GM18858 (cell line): ENCODE measurements around the gene SLC9A9.
A peak's percentile ranks its signal among the peaks of the same experiment; 100 is the strongest.
"Not testable (repeated sequence)": the region's sequence is repeated elsewhere in the genome, so short reads cannot be mapped to it uniquely, and the experiment has no call there.

Experiments used
- ATAC-seq: cut with Tn5 transposase; IDR thresholded peaks from one replicate; pipeline ENCODE4 v1.9.1; 2021; ENCODE audit not compliant: unreplicated experiment

The SLC9A9 gene

DNA sequence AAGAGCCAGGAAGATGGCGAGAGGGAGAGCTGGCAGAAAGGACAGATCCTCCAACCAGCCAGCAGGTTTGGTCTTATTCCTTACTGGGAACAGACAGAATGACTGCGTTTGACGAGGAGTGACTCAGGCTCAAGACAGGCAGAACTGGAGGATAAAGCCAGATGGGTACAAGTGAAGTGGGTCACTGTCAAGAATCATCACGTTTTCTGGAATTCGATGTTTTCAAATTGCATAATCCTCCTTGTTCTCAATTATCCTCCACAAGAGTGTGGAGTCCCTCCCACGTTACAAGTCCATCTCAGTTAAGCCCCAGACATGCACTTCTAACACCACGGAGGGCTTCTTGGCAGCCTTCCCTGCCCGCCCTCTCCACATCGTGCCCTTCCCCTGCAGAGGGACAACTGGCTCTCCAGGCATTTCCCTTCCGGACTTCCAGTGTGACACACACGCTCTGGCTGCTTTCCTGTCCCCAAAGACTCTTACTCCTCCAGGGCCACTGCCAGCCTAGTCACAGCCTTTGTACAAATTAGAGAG is 545.6 kb downstream of the SLC9A9 start:
- ATAC-seq, result no peak

GRCh38 chr3:143301031-143301901 is 547.0 kb downstream of the SLC9A9 start:
- ATAC-seq, result no peak

GRCh38 chr3:143298886-143299535 is 549.3 kb downstream of the SLC9A9 start:
- no peak for ATAC-seq

DNA sequence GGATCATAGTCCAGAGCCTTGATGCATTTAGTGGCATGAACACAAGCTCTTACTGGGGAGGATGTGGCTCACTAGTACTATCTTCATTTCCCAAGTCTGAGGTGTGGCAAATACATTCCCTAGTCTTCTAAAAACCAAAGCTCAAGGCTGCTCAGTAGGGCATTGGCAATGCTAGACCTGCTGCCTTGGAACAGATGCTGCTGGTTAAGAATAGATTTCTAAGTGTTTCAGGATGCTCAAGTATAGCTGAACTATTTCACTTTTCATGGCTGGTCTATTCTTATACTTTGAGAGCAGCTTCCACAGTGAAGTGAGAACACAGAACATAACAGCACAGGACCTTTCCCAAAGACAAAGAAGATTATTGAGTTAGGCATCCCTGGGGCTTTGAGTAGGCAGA is 549.9 kb downstream of the SLC9A9 start:
- ATAC-seq, result no peak

- no peak for ATAC-seq
These were observed 552.8 kb downstream of the SLC9A9 start for GRCh38 chr3:143295201-143296080.

DNA sequence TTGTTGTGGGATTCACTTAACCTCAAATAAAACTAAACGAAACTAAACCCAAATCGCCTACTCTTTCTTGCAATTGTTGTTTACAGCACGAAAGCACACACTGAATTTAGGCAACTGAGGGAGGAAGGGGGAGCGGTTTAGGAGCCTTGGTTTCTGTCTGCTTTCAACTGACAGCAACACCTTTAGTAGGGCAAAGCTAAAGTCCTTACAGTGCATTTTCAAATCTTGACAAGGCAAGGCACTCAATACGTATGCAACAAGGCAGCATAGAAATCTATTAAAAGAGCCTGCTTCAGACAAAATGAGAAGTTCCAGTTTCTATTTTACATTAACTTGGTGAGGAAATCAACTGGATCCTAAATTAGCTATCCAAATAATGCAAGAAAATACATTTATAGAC is 554.1 kb downstream of the SLC9A9 start:
- peak; percentile 51 for ATAC-seq

DNA sequence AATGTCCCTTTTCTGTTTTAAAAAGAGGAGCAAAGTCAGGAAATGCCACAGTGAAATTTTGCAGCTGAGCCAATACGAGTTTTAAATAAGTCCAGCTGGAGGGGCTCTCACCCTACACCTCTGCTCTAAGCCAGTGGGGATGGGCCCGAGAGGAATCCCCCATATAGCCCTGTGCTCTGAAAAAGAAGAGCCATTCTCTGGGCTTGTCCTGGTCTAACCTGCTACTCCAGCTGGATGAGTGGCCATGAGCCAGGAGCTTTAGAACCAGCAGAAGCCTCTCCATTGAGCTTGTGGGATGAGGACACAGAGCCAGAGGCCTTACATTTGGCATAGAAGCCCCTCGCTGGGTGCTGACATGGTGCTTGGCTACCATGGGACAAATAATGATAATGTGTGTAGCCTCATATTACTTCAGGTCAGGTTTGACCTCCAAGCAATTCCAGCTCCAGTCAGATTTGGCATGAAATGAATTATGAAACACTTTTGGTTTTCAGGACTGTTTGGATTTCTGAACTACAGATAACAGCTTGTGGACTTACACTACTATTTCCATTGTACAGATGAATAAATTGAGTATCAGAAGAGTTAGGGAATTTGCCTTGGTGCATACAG is 556.3 kb downstream of the SLC9A9 start:
- no peak for ATAC-seq

GRCh38 chr3:143288944-143289343 is 559.3 kb downstream of the SLC9A9 start:
- no peak for ATAC-seq

DNA sequence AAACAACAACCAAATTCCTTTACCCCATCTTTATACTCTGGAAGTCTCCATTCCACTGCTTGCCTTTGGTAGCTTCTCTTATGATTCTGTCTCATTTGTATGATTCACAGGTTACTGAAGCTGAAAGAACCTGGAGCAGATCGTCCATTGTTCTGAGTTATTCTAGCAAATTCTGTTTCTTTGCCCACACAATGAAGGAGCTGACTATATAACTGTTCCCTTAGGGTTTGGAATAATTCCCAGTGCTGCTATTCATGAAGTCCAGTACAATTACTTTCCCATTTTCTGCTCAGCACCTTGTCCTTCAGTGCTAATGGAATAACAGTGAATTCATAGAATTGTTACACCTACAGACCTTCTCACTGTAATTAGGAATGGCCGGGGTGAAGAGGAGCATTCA is 560.9 kb downstream of the SLC9A9 start:
- ATAC-seq, result no peak

DNA sequence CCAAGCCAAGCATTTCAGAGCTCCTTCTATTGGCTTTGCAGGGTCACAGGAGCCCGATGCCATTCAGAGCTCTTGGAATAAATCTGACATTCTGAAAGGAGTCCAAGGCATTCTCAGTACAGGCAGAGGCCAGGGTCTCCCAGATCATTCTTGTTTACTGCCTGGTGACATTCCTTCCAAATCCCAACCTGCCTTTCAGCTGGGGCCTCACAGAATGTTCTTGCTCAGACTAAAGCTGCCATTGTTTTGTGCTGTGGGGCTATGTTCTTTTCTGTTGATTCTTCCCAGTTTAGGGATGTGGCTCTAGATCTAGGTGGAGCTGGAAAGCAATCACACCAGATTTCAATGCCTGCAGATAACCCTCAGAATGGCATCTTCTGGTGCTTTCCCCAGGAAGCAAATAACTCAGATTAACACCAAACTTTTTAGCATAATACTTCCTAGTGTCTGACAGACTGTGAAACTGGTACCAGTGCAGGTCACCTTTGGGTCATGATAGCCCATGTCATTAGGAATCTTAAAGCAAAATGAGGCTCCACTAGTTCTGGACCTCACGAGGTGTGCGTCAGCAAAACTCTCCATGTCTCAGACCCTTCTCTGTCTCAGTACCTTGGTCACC is 561.8 kb downstream of the SLC9A9 start:
- ATAC-seq, result peak; percentile 60

- no peak for ATAC-seq
These were observed 564.7 kb downstream of the SLC9A9 start for GRCh38 chr3:143283432-143284128.

- no peak for ATAC-seq
These were observed 567.3 kb downstream of the SLC9A9 start for GRCh38 chr3:143280984-143281383.

- ATAC-seq, result not testable (repeated sequence)
These were observed 568.7 kb downstream of the SLC9A9 start for GRCh38 chr3:143279567-143279966.

GRCh38 chr3:143278721-143279120 is 569.5 kb downstream of the SLC9A9 start:
- ATAC-seq, result no peak

GRCh38 chr3:143277531-143277930 is 570.7 kb downstream of the SLC9A9 start:
- no peak for ATAC-seq

DNA sequence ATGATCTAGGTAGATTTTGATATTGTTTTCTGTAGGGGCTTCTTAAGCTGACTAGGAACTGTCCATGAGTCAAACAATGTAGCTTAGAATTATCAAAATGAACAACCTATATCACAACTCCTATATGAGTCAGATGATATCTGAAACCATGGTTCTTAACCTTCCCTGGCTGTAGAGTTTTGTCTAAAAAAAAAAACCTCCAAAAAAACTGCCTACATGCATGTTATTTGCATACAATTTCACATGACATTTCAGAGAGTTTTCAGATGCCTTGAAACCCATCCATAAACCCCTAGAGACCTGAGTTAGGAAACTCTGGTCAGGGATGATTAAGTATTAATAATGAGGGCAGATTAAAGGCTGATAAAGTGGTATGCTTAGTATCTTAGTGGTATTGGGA is 571.7 kb downstream of the SLC9A9 start:
- peak; percentile 89 for ATAC-seq

DNA sequence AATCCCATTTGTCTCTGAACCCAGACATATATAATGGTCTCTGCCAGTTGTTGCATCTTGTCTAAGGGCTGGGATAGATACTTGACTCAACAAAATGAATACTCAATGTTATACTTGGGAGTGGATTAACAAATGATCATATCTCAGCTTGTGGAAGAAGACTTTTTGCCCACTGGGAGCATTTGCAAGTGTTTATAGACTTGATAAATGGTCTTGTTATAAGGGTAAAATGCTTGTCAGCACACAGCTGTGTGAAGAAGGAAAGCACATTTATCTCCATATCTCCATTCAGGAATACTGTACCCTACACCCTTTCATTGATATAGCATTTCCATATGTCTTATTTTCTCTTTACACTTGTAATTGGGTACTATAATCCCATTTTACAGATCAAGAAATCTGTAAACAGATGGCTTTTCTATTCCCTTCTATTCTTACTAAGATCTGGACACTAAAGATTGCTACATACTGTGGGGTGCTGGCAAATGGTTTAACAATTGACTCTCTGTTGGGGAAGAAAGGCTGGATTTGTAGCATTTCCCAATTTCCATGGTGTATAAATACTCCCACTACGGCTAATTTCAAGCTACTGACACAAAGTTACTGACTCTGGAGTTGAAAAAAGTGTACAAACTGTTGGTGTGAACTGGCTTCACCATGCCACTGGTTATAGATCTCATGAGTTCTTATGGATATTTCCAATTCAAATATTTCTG is 574.1 kb downstream of the SLC9A9 start:
- no peak for ATAC-seq

- no peak for ATAC-seq
These were observed 577.1 kb downstream of the SLC9A9 start for GRCh38 chr3:143271136-143271535.

DNA sequence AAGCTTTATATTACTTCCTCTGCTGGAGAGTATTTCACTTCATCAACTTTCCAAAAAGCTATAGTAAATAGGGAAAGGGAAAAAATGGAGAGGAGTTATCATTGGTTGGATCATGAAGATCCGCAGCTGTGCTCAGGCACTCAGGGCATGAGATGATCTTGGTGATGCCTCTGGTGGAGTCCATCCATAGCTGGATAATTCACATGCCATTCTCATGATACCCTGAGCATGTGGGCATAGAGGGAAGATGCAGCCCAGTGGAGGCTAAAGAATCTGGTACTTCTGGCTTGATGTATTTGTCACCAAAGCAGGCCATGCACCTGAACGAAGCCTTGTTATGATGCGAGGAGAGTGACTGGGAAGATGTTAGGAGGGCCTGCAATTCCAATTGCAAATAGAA is 578.5 kb downstream of the SLC9A9 start:
- no peak for ATAC-seq
